HG03457 (cell line): ENCODE data around the gene PURA.

Experiments
- ATAC-seq: cut with Tn5 transposase; IDR thresholded peaks from one replicate; pipeline ENCODE4 v1.9.1; 2021; ENCODE audit warnings: moderate number of reproducible peaks; ENCODE audit not compliant: unreplicated experiment

Gene PURA

DNA sequence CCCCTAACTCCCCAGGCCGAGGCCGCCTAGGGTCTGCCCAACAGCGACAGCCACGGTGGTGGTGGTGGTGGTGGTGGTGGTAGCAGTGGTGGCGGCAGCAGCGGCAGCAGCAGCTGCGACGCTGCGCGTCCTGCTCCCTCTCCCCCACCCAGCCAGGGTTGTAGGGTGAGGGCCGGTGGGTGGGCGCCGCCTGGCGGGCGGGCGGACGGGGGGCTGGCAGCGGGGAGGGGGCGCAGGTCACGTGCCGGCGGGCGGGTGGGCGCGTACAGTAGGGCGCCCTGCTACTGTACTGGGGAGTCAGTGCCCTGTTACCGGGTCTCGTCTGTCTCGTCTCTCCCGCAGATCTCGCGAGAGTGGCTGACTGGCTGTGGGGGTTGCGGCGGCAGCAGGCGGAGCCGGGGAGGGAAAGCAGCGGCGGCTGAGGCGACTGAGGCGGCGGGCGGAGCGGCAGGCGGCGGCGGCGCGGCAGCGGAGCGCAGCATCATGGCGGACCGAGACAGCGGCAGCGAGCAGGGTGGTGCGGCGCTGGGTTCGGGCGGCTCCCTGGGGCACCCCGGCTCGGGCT, at the start of gene PURA:
Gene PURA (plus strand): TSS at position 411 of the 565 bp plus-strand sequence. CDS start 73 bp downstream, at position 484.
- ATAC-seq = peak; percentile 71

DNA sequence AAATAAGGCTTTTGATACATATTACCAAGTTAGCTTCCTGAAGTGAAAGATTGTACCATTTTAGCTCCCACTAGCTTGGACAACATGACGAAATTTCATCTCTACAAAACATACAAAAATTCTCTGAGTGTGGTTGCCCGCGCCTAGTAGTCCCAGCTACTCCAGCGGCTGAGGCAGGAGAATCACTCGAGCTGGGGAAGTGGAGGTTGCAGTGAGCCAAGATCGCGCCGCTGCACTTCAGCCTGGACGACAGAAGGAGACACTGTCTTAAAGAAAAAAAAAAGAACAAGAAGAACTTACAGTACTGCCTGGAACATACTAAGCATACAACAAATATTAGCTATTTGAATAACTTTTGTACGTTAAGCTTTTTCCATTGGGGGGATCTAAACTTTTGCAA, 41.1 kb upstream of the PURA start:
- ATAC-seq = no peak

DNA sequence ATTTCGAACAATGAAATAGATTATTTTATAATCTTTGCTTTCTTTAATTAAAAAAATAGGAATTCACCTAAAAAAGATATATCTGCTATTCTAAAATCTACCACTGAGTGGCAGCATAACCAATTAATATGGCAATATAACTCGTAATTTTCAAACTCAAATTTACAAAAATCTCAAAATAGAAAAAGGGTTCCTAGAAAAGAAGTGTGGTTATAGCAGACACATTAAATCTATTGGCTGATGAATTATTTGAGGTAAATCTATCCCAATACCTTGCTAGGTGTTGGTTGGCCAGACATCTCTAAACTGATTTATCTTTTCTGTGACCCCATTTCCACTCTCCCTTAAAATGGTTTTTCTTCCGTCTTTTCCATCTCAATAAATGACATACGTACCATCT, 40.6 kb upstream of the PURA start:
- no peak for ATAC-seq

DNA sequence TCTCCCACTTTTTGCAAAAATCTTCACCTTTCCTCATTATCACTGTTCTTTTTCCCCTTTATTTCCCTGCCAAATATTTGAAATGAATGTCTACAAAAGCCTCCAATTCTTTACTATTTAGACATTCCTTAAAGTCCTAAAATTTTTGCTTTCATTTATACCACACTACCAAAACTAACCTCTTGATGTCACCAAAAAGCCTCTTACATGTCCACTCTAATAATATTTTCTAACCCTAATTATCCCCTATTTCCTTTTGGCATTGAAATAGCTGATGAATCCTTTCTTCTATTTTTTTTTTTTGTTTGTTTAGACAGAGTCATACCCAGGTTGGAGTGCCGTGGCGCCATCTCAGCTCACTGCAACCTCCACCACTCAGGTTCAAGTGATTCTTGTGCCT, 38.5 kb upstream of the PURA start:
- no peak for ATAC-seq

DNA sequence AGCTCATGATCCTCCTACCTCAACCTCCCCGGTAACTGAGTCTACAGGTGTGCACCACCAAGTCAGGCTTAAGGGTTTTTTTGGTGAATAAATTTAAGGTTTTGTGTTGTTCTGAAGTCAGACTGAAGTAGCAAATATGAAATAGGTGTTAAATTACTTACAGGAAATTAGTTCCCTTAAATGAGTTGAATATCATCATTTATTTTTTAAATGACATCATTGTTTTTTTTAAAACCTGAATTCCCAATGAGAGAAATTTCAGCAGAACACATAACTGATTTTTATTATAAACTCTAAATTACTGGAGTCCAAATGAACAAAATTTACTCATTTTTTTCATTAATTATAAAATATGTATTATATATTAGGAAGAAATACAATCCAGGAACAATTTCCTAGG, 37.8 kb upstream of the PURA start:
- ATAC-seq = no peak

DNA sequence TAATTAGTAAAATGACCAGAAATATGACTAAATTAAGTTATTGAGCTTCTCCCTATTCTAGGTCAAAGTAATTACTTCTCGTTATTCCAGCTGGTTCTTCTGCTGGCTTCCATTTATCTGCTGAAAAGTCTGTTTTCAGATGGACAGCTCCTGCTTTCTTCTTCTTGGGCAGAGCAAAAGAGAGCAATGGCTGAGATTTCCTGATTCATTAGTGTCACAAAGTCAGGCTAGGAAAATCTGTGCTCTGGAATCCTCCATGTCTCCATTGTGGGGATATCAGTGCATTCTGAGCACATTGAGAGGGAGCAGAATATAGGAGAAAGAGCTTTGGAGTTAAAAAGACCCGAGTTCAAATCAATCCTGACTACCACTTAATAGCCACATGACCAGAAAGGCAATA, 37.1 kb upstream of the PURA start:
- no peak for ATAC-seq

DNA sequence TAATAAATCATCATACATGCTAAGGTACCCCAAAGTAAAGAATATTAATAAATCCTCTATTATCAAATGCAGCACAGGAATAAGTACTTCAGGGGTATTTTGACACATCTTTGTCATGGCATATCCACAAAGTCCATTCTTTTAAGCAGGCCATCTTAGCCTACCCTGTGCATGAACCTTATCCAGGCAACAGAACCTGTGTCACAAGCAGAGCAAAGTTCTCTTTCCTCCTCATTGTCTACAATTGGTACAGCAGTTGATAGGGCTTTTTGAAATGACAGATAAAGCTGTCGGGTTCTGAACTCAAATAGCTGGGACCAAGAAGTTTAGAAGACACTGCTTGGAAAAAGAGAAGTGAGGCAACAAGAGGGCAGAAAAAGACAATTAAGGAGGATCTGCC, 30.8 kb upstream of the PURA start:
- ATAC-seq = no peak

DNA sequence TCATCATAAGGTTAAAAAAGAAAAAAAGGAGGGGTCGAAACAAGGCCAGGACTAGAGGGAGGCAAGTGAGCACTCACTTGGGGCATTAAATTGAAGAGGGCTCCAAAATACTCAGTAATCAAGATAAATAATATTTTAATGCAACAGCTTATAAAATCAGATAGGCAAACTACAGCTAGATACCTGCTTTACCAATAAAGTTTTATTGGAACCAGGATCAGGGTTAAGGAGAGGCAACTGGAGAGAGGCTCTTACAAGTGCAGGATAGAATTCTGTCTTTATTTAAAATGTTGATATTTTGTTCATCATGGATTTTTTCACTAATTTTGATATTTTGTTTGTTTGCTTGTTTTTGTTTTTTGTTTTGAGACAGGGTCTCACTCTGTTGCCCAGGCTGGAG, 30.3 kb upstream of the PURA start:
- ATAC-seq = no peak

DNA sequence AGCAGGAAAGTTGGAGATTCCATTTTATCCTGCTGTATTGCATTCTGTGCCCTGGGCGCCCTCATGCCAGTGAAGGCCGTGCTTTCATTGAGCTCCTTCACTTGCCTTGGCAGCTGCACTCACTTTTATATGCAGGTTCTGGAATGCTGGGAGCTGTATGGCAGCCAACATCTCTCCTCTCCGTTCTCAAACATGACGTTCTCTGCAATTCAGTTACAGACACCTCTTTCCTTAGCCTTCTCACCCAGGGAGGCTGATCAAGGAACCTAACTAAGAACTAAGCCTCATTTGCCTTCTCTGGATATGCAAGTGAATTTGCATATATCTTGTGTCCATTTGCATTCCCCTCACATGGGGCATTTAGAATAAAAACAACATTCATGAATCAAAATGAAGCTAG, 29.4 kb upstream of the PURA start:
- ATAC-seq = no peak

DNA sequence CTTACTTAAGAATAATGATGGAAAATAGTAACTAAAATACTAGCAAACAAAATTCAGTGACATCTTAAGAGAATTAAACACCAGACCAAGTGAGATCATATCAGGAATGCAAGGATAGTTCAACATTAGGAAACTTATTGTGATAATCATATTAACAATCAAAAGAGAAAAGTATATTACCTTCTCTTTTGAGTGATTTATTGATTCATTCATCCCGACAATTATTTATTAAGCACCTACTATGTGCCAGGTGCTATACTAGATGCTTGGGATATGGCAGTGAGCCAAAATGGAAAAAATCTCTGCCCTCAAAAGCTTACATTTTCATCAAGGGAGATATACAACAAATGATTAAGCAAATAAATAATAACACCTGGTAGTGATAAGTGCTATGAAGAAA, 23.7 kb upstream of the PURA start:
- no peak for ATAC-seq

DNA sequence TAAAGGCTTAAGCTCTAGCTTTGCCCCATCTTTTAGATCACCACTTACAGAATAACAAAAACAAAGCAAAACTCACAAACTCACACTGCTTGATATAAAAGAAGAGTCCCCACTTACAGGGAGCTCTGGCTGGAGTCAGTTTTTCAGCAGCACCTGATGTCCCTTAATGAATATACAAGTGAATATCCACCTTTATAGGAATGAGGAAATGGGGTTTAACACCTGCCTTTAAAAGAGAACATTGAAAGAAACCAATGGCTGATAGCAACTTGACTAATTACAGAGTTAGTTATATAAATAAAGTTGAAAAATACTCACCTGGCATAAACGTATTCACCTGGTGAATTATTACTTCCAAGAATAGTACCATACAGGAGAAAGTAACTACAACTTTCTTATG, 20.7 kb upstream of the PURA start:
- ATAC-seq = no peak

DNA sequence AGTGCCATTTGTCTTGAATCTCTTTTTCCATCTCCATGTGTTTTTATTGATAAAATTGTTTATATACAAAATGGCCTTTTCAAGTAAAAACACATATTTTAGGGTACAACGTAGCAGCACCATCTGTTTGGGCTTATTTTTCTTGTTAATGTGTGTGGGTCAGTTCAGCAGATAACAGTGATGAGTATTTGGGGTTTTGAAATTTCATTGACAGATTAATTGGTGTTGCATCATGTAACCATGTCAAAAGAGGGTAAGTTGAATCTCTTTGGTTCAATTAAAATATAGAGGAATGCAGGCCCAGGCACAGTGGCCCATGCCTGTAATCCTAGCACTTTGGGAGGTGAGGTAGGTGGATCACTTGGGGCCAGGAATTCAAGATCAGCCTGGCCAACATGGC, 20.0 kb upstream of the PURA start:
- no peak for ATAC-seq

DNA sequence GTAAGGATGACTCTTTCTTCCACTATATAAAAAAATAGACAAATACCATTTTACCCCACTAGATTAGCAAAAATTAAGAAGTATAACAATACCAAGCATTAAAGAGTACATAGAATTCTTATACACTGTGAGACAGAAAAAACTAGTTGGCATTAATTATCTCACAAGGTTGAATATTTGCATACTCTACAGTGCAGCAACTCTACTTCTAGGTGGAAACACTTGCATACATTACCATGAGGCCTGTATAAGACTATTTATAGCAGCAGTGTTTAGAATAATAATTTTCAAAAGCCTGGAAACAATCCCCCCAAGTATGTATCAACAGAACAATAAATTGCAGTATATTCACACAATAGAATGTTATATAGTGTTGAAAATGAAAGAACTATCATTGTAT, 19.0 kb upstream of the PURA start:
- no peak for ATAC-seq

DNA sequence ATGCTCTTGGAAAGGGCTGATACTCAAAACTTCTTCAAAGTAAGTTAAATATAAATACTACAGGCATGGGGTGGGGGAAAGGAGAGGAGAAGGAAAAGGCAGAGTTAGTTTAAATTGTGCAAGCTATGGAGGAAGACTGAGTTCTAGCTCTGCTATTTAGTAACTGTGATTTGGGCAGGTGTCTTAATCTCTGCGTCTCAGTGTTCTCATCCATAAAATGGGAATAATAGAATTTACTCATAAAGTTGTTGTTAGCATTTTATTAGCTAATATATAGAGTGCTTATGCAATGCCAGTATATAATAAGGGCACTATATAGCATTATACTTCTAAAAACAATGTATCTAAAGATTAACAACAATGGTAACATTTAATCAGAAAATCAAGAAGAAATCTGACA, 12.7 kb upstream of the PURA start:
- ATAC-seq = no peak

DNA sequence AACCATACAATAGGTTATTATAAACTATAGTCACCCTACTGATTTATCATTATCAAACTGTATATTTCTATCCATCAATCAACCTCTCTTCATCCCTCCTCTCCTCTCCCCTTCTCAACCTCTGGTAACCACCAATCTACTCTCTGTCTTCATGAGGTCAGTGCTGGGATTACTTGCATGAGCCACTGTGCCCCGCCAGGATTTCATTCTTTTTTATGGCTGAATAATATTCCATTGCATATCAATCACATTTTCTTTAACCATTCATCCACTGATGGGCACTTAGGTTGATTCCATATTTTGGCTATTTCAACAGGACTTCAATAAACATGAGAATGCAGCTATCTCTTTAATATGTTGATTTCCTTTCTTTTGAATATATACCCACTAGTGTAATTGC, 10.8 kb upstream of the PURA start:
- ATAC-seq = no peak

DNA sequence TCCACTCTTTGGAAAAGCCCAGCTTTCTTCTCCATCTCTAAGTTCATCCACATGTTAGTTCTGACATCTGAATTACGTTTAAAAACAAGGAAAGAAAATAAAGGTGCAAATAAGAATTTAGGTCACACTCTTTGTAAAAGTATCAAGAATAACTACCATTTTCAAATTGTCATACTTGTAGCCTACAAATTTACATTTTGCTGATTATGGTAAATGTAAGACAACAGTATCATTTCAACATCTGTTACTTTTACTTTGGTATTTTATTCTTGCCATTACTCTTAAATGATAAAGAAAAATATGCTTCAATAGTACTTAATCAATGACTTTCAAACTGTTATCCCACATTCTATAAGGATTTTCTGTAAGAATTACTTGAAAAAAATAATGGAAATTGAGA, 9.8 kb upstream of the PURA start:
- no peak for ATAC-seq

DNA sequence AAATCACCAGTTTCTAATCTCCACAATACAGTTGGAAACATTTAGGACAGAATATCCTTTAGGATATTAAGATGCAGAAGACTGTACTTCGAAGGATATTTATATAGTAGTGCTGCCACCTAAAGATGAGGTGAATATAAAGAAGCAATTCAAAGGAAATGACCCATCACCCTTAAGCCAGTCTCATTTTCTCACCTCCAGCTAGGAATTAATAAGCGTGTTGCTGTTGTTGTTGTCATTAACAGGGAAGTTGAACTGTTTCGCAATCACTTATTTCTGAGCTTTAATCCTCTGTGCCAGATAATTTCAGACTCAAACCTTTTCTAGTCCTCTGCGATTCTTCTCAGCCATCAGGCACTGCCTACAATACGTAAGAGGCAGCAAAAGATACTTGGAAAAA, 7.8 kb upstream of the PURA start:
- ATAC-seq = no peak

DNA sequence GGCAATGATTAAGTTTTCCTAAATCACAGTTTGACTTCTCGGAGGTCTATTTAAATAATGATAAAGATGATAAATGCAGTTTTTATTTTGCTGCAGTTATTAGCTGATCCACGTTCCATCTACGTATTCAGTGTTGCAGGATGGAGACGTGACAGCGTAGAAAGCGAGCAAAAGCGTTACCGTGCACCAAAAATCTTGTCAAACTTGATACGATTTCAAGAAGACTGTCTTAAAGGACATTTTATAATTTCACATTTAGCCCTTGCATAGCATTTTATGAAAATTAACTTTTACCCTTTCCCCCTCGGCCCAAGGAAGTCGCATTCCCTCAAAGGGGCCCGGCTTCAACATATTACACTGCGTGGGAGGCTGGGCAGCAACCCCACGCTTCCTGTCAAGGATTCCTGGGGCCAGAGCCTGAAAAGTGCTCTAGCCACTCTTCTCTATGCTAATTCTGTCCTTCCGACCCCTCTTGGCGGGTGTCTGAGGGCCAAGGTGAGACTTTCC, 7.1 kb upstream of the PURA start:
- ATAC-seq = no peak

DNA sequence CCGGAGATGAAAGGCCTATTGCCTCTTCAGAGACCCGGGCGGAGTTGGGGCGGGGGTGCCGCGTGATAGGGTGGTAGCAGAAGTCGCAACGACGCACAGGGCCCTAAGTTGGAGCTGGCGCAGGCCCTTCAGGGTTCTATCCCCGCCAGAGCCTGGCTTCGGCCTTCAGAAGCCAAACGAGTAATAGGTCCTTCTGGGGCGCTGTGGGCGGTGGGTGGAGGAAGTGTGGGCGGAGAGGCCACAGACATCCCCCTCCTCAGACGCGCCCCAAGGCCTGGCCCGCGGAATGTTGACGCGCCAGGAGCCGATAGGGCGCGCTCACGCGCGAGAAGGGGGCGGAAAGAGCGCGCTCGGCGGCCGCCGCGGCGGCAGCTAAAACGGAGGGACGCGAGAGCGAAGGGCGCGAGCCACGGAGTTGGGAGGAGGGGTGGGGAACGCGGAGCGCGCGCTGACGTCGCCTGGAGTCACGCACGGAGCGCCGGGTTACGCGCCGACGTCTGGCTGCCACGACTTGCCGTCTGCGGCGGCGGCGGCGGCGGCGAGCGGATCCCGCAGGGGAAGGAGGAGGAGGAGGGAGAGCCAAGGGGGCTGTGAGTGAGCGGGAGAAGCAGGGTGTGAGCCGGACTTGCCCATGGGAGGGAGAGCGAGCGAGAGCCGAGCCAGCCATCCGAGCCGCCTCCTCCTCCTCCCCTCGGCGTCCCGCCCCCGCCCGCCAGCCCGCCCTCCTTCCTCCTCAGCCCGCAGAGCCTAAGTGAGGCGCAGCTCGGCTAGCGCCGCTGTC, 6.4 kb upstream of the PURA start:
- peak; percentile 79 for ATAC-seq

DNA sequence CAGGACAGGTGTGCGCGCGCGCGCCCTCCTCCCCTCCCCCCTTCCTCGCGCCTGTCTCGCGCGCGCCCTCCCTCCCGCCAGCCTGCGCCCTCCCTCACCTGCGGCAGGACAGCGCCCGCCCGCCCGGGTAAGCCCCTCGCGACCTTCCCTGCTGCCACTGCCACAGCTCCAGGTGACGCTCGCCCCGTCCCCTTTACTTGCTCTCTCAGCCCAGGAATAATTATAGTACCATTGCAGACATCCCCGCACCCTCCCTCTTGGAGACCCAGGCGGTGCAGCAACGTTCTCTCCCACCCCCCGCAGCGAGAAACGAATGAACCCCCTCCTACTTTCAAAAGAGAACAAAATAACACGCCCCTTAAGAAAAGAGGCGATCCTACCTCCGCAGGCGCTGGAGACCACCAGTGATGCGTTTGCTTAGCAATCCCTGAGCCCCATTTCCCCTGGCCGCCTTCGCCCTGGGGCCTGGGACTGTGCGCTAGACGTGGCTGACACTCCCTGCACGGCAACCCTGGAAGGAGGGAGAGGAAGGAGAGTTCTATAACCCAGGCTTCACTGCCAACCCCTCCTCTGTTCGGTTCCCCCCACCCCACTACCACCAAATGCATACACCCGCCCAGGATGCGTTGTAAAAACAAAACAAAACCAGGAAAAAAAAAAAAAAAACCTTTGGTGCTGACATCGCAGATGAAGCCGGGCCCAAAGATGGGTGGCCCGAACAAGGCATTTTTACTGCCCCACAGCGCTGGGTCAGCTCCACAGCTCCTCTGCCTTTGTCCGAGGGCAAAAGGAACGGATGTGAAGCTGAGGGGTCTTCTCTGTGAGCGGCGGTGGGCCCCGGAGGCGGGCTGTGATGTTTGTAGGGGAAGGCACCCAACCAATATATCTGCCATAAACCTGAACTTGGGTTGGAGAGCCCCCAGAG, 5.6 kb upstream of the PURA start:
- ATAC-seq = no peak

DNA sequence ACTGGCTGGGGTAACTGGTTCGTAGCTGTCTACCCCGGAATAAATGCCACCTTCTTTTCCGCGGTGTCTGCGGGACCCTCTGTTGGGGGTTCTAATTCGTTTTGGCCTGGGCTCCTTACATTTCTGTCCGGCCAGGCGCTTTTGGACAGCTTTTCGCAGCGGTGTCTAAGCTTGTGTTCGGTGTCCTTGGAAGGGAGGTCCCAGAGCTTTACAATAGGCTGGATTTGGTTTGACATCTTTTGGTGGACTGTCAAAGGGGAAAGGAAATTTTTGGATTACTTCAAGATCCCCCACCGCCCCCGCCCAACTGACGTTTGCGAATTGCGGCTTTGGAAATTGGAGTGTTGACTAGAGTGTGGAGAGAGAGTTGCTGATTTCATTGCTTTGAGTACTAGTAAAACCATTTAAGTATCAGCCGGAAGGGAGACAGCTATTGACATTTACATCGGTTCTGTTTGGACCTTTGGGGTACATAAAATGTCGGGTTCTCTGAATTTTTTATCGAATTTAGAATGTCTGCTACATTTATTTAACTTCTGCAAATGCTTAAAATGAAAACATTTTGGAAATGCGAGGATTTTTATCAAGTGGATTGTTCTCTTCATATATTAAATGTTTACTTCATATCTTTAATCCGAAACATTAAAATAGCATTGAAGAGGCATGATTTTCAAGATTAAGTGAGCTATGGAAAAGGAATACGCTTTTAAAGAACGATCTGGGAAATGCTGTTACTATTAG, 4.7 kb upstream of the PURA start:
- no peak for ATAC-seq
